Measurements from ENCODE around the gene UNC119B. TPM values are rescaled to one million over a fixed set of nuclear protein-coding genes. Genes with fewer than 3 reads are reported as not detected.

UNC119B gene
- total and polyA plus RNA-seq, 2 of the 4 experiments (the other 2 are of a cell fraction) = 8.4 to 21.6 TPM

GRCh38 chr12:120666571-120667390 lies 43.5 kb upstream of the UNC119B start:
- intact Hi-C loops (cut with micrococcal nuclease) = no loop called here
- Histone ChIP-seq H4K5ac (ENCODE audit: low read depth, low read length) (no peak overlapping the region), H3K79me1 (ENCODE audit: low read depth in 1 of 2, low read length in 2 of 2) (no peaks in the 10 kb centered on the region), H3K18ac (ENCODE audit: low read depth, low read length) (no peak overlapping the region), H3K14ac (replicated peaks; ENCODE audit: low read depth, low read length) (no peak overlapping the region), H3K27ac (ENCODE audit: insufficient read depth, low read length) (no peak overlapping the region), H3K27me3 (ENCODE audit: control insufficient read depth, insufficient read depth, low read length) (peaks cover 19% of the 10 kb centered on the region), H3K4me2 (ENCODE audit: low read depth, low read length) (no peak overlapping the region), H3K9ac (ENCODE audit: low read depth, low read length) (no peak overlapping the region), H2BK120ac (ENCODE audit: low read depth, low read length) (no peak overlapping the region), H2BK20ac (ENCODE audit: low read depth, low read length) (no peak overlapping the region), H2BK15ac (ENCODE audit: low read depth, low read length) (no peak overlapping the region), H4K20me1 (ENCODE audit: insufficient read depth, low read length) (no peaks in the 10 kb centered on the region), H4K8ac (ENCODE audit: low read depth in 2 of 2, low read length in 2 of 2) (no peak overlapping the region), H3K56ac (ENCODE audit: extremely low read depth, insufficient read depth, low read length) (no peak overlapping the region), H3K23ac (ENCODE audit: low read depth, low read length) (no peak overlapping the region), H3K9me3 (ENCODE audit: control insufficient read depth, insufficient read depth, low read length) (no peaks in the 10 kb centered on the region), H3K4ac (ENCODE audit: low read depth, low read length) (no peak overlapping the region), H2AK9ac (replicated peaks; ENCODE audit: low read depth, low read length, poor library complexity) (no peak overlapping the region), H3K36me3 (ENCODE audit: control insufficient read depth, insufficient read depth, low read length) (no peaks in the 10 kb centered on the region), H4K91ac (ENCODE audit: insufficient read depth, low read depth, low read length) (no peak overlapping the region), H3K4me1 (ENCODE audit: control insufficient read depth, insufficient read depth, low read length) (no peaks in the 10 kb centered on the region), H2AFZ (replicated peaks; ENCODE audit: low read length, poor library complexity) (no peak overlapping the region), H2AK5ac (ENCODE audit: low read depth, low read length) (no peak overlapping the region), H3K4me3 (ENCODE audit: insufficient read depth, low read depth, low read length) (no peak overlapping the region), H3K9me1 (ENCODE audit: insufficient read depth, low read length) (no peaks in the 10 kb centered on the region), H2BK5ac (ENCODE audit: low read depth, low read length, poor library complexity, severe bottlenecking) (no peak overlapping the region)
- CTCF ChIA-PET = interaction anchor here (1.0 kb wide), 1 partner anchor 18 kb away, joined by 4 read pairs; no protein-coding TSS in a partner anchor
- TF ChIP-seq POLR2A (IDR thresholded peaks at IDR 0.05; ENCODE audit: low read depth, low read length) = no peak
- no peak for TF ChIP-seq RFX5 (IDR thresholded peaks at IDR 0.05; ENCODE audit: low read depth, low read length)
- TF ChIP-seq MAZ (IDR thresholded peaks at IDR 0.05; ENCODE audit: borderline replicate concordance, low read depth, low read length) = no peak
- no peak for TF ChIP-seq ELK1 (IDR thresholded peaks at IDR 0.05; ENCODE audit: borderline replicate concordance, low read depth, low read length)
- no peak for TF ChIP-seq FOS (IDR thresholded peaks at IDR 0.05; ENCODE audit: low read depth, low read length)
- TF ChIP-seq CHD1 (IDR thresholded peaks at IDR 0.05; ENCODE audit: low read depth, low read length) = no peak
- TF ChIP-seq CEBPB (IDR thresholded peaks at IDR 0.05; ENCODE audit: low read depth, low read length) = no peak
- no peak for TF ChIP-seq CTCF (conservative IDR thresholded peaks at IDR 0.05; ENCODE audit: low read depth, low read length)
- TF ChIP-seq RCOR1 (IDR thresholded peaks at IDR 0.05; ENCODE audit: insufficient replicate concordance, low read length) = no peak
- no peak for TF ChIP-seq RAD21 (IDR thresholded peaks at IDR 0.05; ENCODE audit: low read length)
- in situ Hi-C loops (cut with MboI; ENCODE audit: low sequenced_read_pairs) = no loop called here
- POLR2A ChIA-PET (ENCODE audit: unreplicated experiment) = no interaction called here
- WGBS, 2 experiments (ENCODE audit: extremely low coverage in 2 of 2, insufficient read length in 1 of 2) = 73% methylated on average over 4 of the region's 34 CpGs; no CpG with 5 or more reads in 1 of the 2 experiments
- ATAC-seq (ENCODE audit: low read depth) = no peak
- no peak for DNase-seq
- no TSS peak for BruUV-seq (replicated peaks)
- dilution Hi-C loops (cut with HindIII; ENCODE audit: low sequenced_read_pairs, unreplicated experiment) = no loop called here

Data from IMR-90 (cell line).